22Rv1 (cell line): ENCODE results near the gene FGF6.

Experiments
- H3K27ac ChIP-seq: fragments of 450-650 bp; 2 replicates; pipeline ENCODE4 v1.5.1; 2017
- ZFX ChIP-seq: fragments of 450-650 bp; IDR thresholded peaks from 2 replicates; pipeline ENCODE4 v1.6.1; 2017; ENCODE audit warnings: antibody characterized with exemption, borderline replicate concordance
- TF ChIP-seq, protein P1 (sequence below): fragments of 450-650 bp; IDR thresholded peaks from 2 replicates; pipeline ENCODE4 v1.5.1; 2017; ENCODE audit warnings: mild to moderate bottlenecking

FGF6 gene

DNA sequence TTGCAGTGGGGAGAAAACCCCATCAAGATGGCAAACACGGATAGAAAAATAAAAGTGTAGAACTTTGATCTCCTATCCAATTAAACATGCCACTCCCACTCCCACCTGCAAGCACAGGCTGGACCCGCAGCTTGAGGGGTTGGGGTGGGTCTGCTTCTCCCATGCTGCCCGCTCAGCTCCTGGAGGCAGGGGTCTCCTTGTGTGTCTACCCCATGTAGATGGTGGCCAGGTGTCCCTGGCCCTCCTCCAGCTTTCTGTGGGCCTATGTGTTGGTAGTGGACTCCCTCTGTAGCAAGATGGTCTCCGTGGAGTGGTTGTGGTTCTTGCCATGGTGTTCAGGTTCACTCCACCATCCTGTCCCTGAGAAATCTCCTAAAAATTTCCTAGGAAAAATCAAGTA, 42.6 kb downstream of the FGF6 start:
- TF ChIP-seq, protein P1, sequence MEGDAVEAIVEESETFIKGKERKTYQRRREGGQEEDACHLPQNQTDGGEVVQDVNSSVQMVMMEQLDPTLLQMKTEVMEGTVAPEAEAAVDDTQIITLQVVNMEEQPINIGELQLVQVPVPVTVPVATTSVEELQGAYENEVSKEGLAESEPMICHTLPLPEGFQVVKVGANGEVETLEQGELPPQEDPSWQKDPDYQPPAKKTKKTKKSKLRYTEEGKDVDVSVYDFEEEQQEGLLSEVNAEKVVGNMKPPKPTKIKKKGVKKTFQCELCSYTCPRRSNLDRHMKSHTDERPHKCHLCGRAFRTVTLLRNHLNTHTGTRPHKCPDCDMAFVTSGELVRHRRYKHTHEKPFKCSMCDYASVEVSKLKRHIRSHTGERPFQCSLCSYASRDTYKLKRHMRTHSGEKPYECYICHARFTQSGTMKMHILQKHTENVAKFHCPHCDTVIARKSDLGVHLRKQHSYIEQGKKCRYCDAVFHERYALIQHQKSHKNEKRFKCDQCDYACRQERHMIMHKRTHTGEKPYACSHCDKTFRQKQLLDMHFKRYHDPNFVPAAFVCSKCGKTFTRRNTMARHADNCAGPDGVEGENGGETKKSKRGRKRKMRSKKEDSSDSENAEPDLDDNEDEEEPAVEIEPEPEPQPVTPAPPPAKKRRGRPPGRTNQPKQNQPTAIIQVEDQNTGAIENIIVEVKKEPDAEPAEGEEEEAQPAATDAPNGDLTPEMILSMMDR: no peak
- TF ChIP-seq ZFX: no peak
- no peak overlapping the region for H3K27ac ChIP-seq

DNA sequence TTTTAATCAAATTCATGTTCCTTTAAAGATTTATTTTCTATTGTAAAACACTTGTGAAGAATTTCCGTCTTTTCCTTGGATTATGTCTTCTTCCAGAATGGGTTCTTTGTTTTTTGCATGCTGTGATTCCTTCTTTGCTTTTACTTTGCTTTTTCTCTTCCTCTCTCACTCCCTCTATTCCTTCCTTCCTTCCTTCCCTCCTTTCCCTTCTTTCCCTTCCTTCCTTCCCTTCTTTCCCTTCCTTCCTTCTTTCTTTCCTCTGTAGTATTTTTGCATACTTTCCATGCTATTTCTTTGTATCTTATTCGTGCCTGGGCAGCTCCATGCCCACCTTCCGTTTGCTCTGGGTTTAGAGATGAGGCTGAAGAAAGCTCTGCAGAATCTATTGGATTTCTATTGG, 44.5 kb downstream of the FGF6 start:
- H3K27ac ChIP-seq: no peak overlapping the region
- TF ChIP-seq, protein P1: no peak
- no peak for TF ChIP-seq ZFX

DNA sequence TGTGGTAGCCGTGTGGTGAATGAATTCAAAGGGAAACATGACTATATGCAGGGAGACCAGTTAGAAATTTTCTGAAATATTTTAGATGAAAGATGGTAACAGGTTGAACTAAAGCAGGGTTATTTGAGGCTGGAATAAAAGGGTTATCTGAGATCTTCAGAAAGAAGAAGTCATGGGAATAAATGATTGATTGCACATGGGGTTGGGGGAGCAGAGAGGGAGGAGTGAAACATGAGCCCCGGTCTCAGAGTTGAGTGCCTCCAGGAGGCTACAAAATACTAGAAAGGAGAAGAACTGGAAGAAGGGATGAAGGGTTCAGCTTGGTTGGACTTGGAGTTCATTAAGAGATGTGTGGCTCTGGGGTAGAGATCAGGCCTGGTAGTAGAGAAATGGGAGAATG, 49.8 kb downstream of the FGF6 start:
- TF ChIP-seq, protein P1: no peak
- no peak for TF ChIP-seq ZFX
- no peak overlapping the region for H3K27ac ChIP-seq

DNA sequence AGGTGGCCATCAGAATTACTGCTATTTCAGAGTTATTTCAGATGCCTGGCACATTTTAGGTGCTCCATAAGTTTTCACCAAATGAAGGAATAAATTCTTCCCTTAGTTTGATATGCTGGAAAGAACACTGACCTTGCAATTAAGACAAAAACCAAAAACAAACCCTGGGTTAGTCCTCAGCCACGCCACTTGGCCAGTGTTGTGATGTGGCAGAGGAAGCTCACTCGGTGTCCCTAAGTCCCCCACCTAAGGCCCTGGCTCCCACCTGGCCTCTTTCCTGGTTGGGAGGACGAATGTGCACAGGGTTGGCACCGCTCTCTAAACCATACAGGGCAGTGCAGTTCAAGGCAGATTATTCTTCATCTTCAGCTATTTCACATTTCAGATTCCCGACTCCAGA, 52.4 kb downstream of the FGF6 start:
- H3K27ac ChIP-seq: no peak overlapping the region
- no peak for TF ChIP-seq ZFX
- TF ChIP-seq, protein P1: no peak

DNA sequence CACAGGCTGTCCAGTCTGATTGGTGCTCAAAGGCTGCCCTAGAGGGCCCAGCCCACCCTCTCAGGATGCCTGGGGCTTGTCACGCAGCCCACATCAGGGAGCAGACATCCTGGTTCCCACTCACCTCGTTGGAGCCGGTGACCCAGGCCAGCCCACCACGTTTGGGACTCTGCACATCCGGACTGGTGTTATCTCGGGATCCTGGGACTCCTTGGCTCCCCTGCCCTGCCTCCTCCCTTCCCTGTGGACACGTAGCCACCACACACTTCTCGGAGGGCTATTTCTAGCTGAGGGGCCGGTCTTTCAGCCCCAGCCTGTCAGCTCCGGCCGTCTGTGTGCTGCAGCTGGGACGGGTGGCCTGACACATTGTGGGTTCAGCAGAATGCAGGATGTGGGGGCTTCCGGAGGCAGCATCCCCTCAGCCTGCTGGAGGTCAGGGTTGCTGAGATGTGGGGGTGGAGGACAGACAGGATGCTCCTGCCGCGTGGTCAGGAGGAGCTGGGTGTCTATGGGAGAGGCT, 53.3 kb downstream of the FGF6 start:
- TF ChIP-seq ZFX: no peak
- TF ChIP-seq, protein P1: no peak
- no peak overlapping the region for H3K27ac ChIP-seq

DNA sequence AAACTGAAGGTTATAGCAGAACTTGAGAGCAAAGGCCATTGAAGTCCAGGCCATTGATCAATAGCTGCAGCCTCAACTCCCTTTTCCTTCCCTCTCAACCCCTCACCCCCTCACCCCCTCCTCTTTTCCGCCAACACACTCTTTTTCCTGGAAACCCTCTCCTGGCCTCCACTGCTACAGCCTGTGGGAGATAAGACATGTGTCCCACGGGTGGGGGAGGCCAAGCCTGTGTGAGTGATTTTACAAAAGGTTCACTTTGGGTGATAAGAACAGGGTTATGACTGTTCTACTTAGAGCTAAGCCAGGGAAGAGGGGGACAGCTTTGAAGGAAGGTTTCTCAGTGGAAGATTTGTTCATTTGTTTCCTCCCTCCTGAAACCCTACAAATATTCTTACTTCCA, 57.0 kb downstream of the FGF6 start:
- no peak overlapping the region for H3K27ac ChIP-seq

DNA sequence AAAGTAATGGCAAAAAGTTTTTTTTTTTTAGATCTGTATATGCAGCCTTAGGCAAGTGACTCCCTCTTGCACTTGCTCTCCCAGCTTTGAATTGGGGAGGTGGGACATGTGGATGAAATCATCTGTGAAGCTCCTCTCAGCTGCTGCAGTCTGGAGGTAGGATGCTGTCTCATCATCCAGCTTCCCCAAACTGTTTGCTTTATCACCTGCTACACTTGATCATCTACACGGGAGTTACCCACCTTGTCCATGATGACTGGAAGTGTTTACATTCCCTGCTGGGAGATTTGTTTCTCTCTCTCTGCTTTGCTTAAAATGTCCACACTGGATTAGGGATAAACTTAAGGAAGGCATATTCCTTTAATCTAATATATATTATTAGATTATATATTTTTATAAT, 57.6 kb downstream of the FGF6 start:
- TF ChIP-seq, protein P1: no peak
- no peak for TF ChIP-seq ZFX
- H3K27ac ChIP-seq: no peak overlapping the region

More for the DNA sequence above, 57.0 kb downstream of the FGF6 start:
- TF ChIP-seq, protein P1: no peak
- TF ChIP-seq ZFX: no peak
